Thyroid gland (tissue), 4 donors: Measurements from ENCODE around the gene NTNG1. TPM values are rescaled to one million over a fixed set of nuclear protein-coding genes. Genes with fewer than 3 reads are reported as not detected.

Experiments used
- DNase-seq, 2 donors: peaks; one replicate each; pipeline ENCODE4 v3.0.0-alpha.2; 2019
- H3K27ac ChIP-seq, 3 donors: fragments of 200-600 bp; sonication (generic); 1 replicate in 2 of 3; 2 replicates in 1 of 3; pipeline ENCODE4 v1.5.1; 2016 to 2019; ENCODE audit warnings: mild to moderate bottlenecking in 1 of 3, moderate library complexity in 1 of 3
- H3K27me3 ChIP-seq: fragments of 200-600 bp; sonication (generic); one replicate; pipeline ENCODE4 v1.5.1; 2019
- H3K36me3 ChIP-seq, 2 donors: fragments of 200-600 bp; sonication (generic); one replicate each; pipeline ENCODE4 v1.5.1; 2016 to 2019
- H3K4me1 ChIP-seq, 2 donors: fragments of 200-600 bp; sonication (generic); one replicate each; pipeline ENCODE4 v1.5.1; 2017 to 2019
- H3K4me3 ChIP-seq, 3 donors: fragments of 200-600 bp; sonication (generic); replicated peaks in 1 of 3; 1 replicate in 2 of 3; 2 replicates in 1 of 3; pipeline ENCODE4 v1.5.1; 2016; ENCODE audit warnings: mild to moderate bottlenecking in 1 of 3
- H3K9me3 ChIP-seq: fragments of 200-600 bp; sonication (generic); one replicate; pipeline ENCODE4 v1.5.1; 2017
- POLR2A ChIP-seq, 2 donors: fragments of 450-650 bp; IDR thresholded peaks; one replicate each; pipeline ENCODE4 v1.6.1; 2017; ENCODE audit warnings: antibody characterized with exemption in 2 of 2, mild to moderate bottlenecking in 2 of 2, moderate library complexity in 1 of 2
- WGBS, 2 donors: methylation state at CpG; one replicate each; pipeline ENCODE4 v1.1.5; 2017; 5-methylcytosine and 5-hydroxymethylcytosine counted together
- intact Hi-C: fragments of 100-400 bp; cut with DNase I; formaldehyde crosslinking; loops from one replicate; pipeline ENCODE4 v1.15.1; 2023
- total RNA-seq, 4 donors: library from RNA; depleted of rRNA; stranded (reverse); fragments of >200 nt; gene quantifications; one replicate each; pipeline ENCODE4 v1.2.3, GENCODE V29; 2016
- TF ChIP-seq, protein P1 (sequence below), 6 experiments: fragments of 200-600 bp in 3 of 6; fragments of 450-650 bp in 3 of 6; sonication (generic) in 3 of 6; IDR thresholded peaks; one replicate each; pipeline ENCODE4 v1.5.1; 2016 to 2019; ENCODE audit warnings: antibody characterized with exemption in 6 of 6, mild to moderate bottlenecking in 2 of 6, inconsistent platforms in 1 of 6, moderate library complexity in 1 of 6

The NTNG1 gene
- total RNA-seq, 4 donors from 2014 or later = 0.33 to 0.56 (median 0.54) TPM; not detected in 1

DNA sequence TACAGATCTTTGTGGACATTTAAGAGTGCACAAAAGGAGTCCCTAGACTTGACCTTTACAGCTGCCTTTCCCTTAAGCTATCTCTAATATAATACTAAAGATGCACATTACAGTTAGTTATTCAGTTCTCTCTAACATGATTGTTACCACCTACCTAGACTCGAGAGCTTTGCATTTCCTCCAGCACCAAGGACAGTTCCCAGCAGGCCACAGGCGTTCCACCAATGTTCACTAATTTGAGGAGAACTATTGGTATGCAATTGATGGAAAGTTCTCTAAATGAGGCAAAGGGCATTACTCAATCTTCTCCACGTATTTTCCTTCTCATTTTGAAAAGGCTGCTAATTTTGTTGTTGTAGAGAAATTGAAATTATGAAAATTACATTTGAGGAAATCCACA, 5.4 kb upstream of the NTNG1 start:
- peaks cover 0 to 8% of the 10 kb centered on the region in 2 donors for H3K4me1 ChIP-seq
- intact Hi-C loops = no loop called here
- DNase-seq = peak in 1 of 2 donors; percentile 16
- H3K9me3 ChIP-seq = no peaks in the 10 kb centered on the region
- WGBS, 2 donors = 3% methylated on average over 3 of the region's 3 CpGs
- no peak overlapping the region for H3K4me3 ChIP-seq
- H3K27me3 ChIP-seq = no peaks in the 10 kb centered on the region
- H3K27ac ChIP-seq = no peak overlapping the region
- no peak for TF ChIP-seq POLR2A (IDR thresholded peaks at IDR 0.05)
- TF ChIP-seq, protein P1, sequence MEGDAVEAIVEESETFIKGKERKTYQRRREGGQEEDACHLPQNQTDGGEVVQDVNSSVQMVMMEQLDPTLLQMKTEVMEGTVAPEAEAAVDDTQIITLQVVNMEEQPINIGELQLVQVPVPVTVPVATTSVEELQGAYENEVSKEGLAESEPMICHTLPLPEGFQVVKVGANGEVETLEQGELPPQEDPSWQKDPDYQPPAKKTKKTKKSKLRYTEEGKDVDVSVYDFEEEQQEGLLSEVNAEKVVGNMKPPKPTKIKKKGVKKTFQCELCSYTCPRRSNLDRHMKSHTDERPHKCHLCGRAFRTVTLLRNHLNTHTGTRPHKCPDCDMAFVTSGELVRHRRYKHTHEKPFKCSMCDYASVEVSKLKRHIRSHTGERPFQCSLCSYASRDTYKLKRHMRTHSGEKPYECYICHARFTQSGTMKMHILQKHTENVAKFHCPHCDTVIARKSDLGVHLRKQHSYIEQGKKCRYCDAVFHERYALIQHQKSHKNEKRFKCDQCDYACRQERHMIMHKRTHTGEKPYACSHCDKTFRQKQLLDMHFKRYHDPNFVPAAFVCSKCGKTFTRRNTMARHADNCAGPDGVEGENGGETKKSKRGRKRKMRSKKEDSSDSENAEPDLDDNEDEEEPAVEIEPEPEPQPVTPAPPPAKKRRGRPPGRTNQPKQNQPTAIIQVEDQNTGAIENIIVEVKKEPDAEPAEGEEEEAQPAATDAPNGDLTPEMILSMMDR (IDR thresholded peaks at IDR 0.05) = no peak
- H3K36me3 ChIP-seq = no peaks in the 10 kb centered on the region

DNA sequence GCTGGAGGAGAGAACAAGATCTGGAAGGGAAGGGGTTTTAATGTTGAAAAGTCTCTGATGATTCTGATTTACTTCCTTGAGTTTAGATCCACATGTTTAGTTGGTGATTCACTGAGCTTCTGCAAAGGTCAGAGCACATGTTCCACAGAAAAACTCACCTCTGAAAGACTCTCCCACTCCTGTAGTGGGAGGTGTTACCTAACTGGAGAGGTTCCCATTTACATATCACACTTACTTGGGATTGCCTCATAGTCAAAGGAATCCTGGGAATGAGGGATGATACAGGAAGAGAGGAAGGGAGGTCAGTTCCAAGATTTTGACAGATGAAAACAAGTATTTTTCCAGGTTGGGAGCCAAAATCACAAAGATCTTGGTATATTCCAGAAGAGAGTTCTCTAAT, 2.7 kb upstream of the NTNG1 start:
- H3K27ac ChIP-seq = no peak overlapping the region
- H3K4me3 ChIP-seq = no peak overlapping the region
- DNase-seq = no peak
- peaks cover 0 to 14% of the 10 kb centered on the region in 2 donors for H3K4me1 ChIP-seq
- H3K27me3 ChIP-seq = no peaks in the 10 kb centered on the region
- no peaks in the 10 kb centered on the region for H3K9me3 ChIP-seq
- intact Hi-C loops = no loop called here
- H3K36me3 ChIP-seq = no peaks in the 10 kb centered on the region
- TF ChIP-seq POLR2A (IDR thresholded peaks at IDR 0.05) = no peak
- TF ChIP-seq, protein P1 (IDR thresholded peaks at IDR 0.05) = no peak

DNA sequence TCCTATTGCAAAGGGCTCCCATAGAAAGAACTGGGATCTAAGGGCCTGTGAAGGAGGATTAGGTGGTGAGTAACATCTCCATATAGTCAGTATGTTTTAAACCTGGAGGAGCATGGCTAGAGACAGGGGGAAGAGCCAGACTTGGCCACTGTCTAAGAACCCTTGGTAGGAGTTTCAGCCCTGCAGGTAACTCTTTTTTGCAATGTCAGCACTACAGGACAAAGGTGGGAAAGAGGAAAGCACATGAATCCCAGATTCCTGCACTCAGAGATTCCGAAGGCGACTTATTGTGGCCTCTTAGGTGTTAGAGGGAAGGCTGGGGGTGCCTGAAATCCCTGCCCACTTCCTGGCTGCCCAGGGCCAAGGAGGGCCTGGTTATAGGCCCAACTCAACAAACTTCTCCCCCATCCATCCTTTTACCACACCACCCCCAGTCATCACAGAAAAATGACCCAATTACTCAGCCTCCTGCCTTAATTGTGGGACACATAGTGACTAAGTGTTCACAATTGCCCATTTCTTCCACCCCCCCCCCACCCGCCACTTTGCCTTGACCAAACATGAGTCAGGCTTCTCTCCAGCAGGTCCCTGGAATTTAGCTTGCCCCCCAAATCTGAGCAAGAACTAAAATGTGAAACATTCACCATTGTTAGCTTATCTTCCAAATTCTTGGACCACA, 1.9 kb upstream of the NTNG1 start:
- Histone ChIP-seq H3K36me3 (no peaks in the 10 kb centered on the region), H3K4me1 (peaks cover 0 to 14% of the 10 kb centered on the region in 2 donors), H3K9me3 (no peaks in the 10 kb centered on the region), H3K27me3 (no peaks in the 10 kb centered on the region), H3K4me3 (no peak overlapping the region), H3K27ac (no peak overlapping the region)
- WGBS, 2 donors = 90 to 96% methylated on average over 3 of the region's 3 CpGs
- TF ChIP-seq, protein P1 (IDR thresholded peaks at IDR 0.05) = no peak
- no peak for TF ChIP-seq POLR2A (IDR thresholded peaks at IDR 0.05)
- intact Hi-C loops = no loop called here
- DNase-seq = no peak

DNA sequence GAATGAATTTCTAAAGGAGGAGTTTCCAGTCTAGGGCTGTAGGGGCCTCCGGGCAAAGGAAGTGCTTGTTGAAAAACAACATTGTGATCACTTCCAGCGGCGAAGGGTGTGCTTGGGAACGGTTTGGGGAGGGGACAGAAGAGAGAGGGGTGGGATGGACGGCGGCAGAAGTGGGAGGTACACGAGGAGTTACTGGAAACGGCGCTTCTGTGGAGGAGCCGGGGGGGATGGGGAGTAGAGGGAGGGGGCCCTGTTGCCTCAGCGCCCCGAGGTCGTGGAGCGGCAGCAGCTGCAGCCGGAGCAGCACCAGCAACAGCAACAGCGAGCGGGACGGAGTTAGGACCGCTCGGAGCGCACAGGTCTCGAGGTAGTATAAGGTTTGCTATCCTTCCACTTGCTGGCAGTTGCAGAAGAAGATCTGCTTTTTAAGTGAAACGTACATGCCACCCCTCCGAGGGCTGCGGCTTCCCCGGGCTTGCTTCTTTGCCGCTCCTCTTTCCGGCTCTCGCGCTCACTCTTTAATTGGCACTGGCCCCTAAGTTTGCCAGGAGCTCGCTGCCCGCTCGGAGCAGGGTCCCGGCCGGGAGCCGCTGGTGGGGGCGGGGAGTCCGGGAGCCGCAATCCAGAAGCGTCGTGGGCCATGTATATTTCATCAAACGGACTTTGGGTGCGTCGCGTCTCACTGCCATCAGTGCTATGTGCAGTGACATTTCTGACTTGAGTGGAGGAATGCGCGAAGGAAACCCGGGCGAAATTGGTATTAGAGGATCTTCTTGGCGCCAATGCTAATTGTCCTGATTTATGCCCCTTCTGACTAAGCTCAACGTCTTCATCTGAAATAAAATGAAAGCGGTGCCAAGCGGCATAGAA, 771 bp upstream of the NTNG1 start:
- intact Hi-C loops = no loop called here
- H3K27ac ChIP-seq = no peak overlapping the region
- no peaks in the 10 kb centered on the region for H3K9me3 ChIP-seq
- no peaks in the 10 kb centered on the region for H3K36me3 ChIP-seq
- DNase-seq = peak; percentile 10 to 25
- peak overlapping the region; percentile 1 to 59 (median 12) for H3K4me3 ChIP-seq
- TF ChIP-seq POLR2A (IDR thresholded peaks at IDR 0.05) = no peak
- TF ChIP-seq, protein P1 (IDR thresholded peaks at IDR 0.05) = no peak
- no peaks in the 10 kb centered on the region for H3K27me3 ChIP-seq
- H3K4me1 ChIP-seq = peaks cover 0 to 14% of the 10 kb centered on the region in 2 donors
- 1% methylated on average over 41 to 43 of the region's 53 CpGs for WGBS, 2 donors
